ENCODE results near the gene KRTAP23-1.

DNA sequence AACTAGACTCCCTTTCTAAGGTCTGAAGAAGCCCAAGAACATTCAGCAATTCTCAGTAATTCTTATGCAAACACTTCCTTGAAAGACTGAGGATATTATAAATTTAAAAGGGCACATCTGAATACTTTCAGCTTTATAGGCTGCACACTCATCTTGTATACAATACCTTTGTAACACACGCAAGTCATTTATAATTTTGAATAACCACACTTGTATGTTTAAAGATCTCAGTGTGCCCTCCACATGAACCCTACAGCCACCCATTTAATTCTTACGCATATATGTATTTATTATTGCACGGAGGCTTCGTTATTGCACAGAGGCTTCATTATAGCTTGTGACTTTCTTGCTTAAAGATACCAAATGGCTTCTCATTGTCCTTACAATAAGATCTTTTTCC is 9.7 kb downstream of the KRTAP23-1 start:
- TF ChIP-seq CTCF (IDR thresholded peaks at IDR 0.05): no peak
- TF ChIP-seq POLR2AphosphoS5 (IDR thresholded peaks at IDR 0.05; ENCODE audit: insufficient read depth in 1 of 2, low read depth in 1 of 2): no peak
- no peak for TF ChIP-seq POLR2A (IDR thresholded peaks at IDR 0.05)
